GM21447 (cell line): ENCODE measurements around the gene SCGB2B2.
A peak's percentile ranks its signal among the peaks of the same experiment; 100 is the strongest.
"Not testable (repeated sequence)": the region's sequence is repeated elsewhere in the genome, so short reads cannot be mapped to it uniquely, and the experiment has no call there.

Experiments used
- ATAC-seq: cut with Tn5 transposase; IDR thresholded peaks from one replicate; pipeline ENCODE4 v1.9.1; 2021; ENCODE audit not compliant: unreplicated experiment

Gene SCGB2B2, protein sequence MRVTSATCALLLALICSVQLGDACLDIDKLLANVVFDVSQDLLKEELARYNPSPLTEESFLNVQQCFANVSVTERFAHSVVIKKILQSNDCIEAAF

DNA sequence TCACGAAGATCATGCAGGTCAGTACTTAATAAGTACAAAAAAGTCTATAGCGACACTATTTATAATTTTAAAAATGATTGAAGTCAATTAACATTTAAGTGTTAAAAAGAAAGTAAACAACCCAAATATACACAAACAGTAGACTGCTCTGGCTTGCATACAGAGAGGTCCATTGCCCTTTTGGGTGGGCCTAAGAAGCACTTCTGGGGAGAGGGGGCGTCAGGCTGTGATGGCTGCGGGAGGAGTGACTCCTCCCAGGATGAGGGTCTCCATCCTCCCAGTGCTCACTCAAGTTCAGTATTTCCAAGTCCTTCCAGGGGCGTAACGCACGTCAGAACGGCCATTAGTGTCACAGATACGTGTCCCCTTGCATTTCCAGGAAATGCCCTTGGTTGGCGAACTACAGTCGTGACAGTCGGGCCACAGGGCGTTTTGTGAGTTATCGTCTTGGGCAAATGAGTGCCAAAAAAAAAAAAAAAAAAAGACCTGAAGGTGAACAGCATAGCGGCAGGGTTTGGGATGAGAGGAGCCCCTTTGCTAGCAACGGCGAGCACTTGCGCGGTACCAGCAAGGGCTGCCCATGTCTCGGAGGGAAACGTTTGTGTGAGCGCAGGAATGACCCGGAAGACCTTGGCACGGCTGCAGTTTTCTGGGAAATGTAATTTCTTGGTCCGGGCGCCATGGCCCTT lies at the start of gene SCGB2B2:
Gene SCGB2B2 (minus strand): TSS at position 463 of the 689 bp plus-strand sequence. CDS start 82,596 bp downstream, outside the sequence.
- peak; percentile 49 for ATAC-seq

DNA sequence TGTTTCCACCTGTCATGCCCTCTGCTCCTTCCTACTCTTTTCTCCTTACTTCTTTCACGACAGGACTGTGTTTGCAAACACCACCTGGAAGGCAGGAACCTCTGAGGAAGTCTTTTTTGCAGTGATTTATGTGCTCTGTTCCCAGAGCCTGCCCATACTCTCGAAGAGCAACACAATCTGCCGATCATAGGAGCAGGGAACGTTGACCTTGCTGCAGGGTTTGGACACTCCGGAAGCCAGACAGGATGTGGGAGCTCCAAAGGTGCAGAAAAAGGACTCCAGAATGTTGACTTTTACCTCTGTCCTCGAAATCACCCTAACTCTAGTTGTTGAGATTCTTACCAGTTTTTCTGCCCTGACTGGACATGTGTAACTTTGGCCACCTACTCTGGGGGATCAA lies 48.4 kb upstream of the SCGB2B2 start:
- ATAC-seq = no peak

DNA sequence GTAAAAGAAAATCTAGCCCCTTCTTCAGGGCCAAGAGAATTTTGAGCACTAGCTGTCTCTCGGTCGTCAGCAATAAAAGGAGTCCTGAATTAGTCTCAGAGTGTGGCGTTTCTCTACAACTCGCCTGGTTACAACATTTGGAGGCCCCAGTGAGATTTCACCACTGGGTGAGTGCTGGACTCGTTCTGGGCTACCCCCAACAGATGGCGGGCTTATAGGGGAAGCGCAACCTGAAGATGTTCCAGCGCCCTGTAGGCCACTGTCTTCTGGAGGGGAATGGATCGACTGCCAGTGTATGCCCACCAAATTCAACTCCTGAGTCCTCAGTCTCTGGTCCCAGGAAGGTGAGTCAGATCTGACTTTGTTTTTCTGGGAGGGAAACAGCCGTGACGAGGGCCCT lies 45.4 kb upstream of the SCGB2B2 start:
- ATAC-seq = no peak

DNA sequence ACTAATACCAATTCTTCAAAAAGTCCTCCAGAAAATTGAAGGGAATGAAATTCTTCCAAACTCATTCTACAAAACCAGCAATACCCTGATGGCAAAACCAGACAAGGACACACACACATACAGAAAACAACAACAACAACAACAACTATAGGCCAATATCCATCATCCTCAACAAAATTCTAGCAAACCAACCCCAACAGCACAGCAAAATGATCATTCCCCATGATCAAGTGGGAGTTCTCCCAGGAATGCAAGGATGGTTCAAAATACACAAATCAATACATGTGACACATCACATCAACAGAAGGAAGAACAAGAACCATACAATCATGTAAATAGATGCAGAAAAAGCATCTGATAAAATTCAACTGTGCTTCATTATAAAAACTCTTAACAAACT lies 38.4 kb upstream of the SCGB2B2 start:
- ATAC-seq = no peak

DNA sequence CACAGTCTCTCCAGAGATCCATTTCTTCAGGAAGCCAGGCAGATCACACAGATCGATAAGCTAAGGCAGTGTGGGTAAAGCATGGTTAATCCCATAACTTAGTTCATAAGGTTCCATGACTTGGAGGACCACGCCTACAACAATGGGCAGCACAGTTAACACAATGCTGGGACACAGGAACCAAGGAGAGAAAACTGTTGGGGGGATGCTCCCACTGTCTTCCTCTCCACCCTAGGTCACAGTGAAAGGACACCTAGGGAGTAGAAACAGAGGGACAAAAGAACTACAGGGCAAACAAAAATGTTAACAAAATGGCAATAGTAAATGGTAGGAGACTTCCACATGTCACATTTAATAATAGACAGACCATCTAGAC lies 36.3 kb upstream of the SCGB2B2 start:
- ATAC-seq = no peak

DNA sequence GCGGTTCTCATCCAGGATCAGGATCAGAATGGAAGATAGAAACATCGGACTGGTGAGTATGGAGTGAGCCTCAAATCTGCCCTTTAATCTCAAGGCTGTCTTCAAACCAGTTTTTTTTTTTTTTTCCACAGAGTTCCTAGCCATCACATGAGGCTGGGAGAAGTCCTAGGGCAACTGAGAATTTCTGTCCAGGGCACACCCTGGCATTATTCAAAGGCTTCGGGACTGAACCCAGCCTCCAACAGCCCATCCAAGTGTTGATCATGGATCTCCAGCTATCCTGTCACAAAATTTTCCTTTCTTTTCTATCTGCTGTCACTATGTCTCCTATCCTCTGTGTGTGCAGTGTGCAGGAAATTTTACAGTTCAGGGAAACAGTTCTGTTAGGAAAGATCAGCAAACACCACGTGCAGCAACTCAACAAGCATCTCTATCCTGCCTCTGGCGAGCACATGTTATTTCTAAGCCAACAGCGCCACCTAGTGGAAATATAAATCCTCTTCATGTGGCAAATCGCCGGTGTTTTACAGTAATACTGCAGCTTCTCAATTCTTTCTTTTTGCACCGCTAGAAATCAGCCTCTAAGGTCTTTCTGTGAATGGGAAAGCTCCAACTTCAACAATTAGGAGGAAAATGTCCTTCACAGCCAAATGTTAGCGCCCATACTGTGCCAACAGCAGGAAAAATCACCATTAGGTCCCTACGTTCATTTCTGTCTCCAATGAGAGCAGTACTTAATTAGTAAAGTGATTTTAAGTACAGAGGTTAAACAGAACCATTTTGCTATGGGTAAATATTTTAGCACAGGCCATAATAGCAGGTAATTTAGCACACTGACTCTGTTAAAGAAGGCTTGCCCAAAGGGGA lies 35.7 kb upstream of the SCGB2B2 start:
- ATAC-seq = no peak

DNA sequence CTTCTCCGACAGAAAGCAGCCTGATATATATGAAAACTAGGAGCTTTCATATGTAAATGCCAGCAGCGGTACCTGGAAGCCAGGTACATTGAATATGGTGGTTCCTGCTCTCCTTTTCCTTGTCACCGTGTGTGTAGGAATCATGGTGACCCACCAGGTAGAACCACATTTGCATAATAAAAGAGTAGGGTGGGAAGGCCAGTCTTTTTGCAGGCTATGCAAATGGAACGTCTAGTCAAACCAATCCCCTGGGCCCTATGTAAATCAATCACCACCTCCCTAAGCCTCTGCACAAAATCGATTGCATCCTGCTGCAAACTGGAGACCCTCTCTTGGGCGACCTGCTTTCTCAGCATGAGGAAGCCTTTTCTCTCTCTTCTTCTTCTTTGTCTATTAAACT lies 34.9 kb upstream of the SCGB2B2 start:
- no peak for ATAC-seq

DNA sequence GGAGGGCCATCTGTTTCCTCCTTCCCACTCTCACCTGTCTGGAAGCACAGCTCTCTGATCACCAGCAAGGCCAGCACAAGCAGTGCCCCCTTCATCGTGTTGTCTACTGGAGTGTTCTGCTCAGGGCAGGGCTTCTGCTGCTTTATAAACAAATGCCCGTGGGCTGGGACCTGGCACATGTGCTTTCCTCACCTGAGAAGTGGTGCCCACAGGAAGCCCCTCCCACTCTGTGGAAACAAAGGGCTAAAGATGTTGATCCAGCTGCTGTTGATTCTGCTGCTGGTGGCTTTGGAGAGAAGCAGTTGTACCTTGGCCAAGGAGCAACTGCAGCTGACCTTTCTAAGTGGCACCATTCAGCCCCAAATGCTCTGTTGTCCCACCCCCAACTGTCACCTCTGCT lies 30.7 kb upstream of the SCGB2B2 start:
- ATAC-seq = no peak

DNA sequence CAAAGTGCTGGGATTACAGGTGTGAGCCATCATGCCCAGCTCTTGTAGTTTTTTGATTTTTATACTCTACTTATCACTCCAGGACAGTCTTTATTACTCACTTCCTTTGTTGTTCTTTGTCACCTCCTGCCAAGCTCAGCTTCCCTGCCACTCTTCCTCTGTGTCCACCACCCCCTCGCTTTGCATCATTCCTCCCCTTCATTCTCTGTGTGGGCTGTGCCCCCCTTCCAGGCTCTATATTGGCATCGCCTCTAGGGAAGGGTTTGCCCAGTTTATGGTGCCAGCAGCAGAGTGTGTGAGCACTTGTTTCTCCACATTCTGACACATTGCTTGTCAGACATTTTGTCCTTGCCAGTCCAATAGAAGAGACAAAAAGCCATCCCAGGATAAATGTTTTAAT lies 15.6 kb upstream of the SCGB2B2 start:
- ATAC-seq = no peak

DNA sequence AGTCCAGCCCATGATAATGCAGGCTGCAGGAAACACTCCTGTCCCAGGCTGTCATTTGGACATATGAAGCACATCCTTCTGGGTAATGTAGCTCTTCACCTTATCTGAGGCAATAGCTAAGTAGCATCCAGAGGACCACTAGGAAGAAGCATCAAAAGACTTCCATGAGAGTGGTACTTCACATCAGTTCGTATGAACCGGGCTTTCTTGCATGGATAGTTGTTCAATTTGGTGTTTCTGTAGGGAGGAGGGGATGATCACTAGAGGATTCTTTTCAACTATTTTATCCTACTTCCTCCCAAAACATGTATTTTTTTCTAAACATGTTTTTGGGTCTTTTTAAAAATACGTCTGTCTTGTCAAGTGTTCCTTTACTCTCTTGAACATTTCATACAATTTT lies 13.4 kb upstream of the SCGB2B2 start:
- ATAC-seq = no peak

DNA sequence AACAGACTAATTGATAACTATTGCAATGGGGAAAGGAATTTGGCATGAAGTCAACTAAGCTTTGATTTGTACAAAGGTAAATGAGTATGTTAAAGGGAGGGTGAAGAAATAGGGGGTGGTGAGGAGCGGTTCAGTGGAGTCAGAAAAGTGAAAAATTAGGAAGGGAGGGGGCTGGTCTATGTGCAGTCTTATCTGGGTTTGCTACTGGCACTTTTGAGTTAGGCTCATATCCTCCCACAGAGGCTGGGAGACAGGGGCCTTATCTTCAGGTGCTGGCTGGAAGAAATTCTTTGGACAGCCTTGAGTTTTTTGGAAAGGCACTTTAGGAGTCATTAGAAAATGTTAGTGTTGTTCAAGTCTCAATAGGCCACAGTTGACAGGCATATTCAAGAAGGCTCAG lies 11.6 kb upstream of the SCGB2B2 start:
- ATAC-seq = no peak

DNA sequence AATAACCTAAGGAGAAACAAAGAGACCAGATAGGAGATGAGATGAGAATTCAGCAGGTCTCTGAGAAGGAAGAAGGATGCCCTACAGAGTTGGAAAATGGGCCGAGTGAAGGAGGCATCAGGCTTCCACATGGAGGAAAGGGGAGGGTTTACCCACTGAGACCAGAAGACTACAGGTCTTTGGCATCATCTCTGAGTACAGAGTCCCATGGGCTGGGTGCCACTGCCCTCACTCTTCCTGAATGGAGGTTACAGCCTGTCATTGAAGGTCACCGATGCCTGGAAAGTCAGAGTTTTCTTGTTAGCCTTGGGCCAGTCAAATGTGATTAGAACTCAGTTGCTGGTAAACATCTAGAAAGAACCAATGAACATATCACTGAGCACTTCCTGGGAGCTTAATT lies 10.4 kb upstream of the SCGB2B2 start:
- ATAC-seq = no peak

DNA sequence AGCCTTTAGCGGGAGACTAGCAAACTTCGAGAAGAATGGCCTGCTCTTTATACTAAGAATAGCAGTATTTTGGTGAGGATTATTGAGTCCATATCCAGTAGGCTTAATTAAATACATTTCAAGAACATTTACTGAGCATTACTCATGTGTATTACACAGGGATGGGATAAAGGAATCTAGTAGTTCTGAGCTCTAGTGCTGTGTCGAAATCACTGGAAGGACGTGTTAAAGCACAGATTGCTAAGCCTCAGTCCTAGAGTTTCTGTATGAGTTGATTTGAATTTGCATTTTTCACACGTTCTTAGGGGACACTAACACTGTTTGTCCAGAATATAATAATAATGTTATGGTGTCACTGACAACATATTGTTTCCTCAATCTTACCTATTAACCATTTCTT lies 9.5 kb upstream of the SCGB2B2 start:
- ATAC-seq = no peak

DNA sequence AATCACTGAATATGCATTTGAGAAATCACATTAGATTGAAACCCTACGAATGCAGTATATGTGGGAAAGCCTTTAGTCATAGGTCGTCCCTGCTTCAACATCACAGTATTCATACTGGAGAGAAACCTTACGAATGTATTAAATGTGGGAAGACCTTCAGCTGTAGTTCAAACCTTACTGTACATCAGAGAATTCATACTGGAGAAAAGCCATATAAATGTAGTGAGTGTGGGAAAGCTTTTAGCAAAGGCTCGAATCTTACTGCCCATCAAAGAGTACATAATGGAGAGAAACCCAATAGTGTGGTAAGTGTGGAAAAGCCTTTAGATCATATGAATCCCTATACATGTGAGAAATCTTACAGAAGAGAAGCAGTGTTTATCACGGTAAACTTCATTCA lies 8.3 kb upstream of the SCGB2B2 start:
- ATAC-seq = not testable (repeated sequence)

DNA sequence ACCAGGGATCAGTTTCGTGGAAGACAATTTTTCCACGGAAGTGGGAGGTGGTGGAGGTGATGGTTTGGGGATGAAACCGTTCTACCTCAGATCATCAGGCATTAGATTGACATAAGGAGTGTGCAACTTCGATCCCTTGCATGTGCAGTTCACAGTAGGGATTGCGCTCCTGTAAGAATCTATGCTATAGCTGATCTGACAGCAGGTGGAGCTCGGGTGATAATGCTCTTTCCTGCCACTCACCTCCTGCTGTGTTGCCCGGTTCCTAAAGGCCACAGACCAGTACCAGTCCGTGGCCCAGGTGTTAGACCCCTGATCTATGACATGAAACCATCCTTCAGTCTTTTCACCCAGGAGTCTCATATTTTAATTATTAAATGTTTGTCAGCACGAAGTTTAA lies 4.5 kb upstream of the SCGB2B2 start:
- no peak for ATAC-seq

DNA sequence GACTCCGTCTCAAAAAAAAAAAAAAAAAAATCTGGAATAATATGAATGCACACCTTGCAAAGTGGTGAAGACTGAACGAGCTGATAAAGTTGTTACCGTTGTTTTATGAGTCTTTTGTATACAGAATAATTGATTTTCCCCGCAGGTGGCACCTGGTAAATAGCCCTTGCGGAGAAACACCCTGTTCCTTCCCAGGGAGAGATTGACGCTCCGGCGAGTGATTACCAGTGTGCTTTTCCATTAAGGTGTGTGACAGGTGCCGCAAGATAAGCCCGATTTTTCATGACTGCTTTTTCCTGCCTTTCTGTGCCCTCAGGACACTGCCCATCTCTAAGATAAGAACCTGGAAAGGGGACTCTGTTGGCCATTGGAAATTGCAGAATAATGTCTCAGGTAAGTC lies 1.5 kb upstream of the SCGB2B2 start:
- no peak for ATAC-seq

DNA sequence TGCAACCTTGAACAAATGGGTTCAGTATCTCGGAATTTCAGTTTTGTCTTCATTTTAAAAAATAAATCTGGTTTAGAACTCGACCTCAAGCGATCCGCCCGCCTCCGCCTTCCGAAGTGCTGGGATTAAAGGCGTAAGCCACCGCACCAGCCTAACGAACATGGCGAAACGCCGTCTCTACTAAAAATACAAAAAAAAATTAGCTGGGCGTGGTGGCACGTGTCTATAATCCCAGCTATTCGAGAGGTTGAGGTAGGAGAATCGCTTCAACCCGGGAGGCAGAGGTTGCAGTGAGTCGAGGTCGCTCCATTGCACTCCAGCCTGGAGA lies 1.1 kb upstream of the SCGB2B2 start:
- no peak for ATAC-seq

DNA sequence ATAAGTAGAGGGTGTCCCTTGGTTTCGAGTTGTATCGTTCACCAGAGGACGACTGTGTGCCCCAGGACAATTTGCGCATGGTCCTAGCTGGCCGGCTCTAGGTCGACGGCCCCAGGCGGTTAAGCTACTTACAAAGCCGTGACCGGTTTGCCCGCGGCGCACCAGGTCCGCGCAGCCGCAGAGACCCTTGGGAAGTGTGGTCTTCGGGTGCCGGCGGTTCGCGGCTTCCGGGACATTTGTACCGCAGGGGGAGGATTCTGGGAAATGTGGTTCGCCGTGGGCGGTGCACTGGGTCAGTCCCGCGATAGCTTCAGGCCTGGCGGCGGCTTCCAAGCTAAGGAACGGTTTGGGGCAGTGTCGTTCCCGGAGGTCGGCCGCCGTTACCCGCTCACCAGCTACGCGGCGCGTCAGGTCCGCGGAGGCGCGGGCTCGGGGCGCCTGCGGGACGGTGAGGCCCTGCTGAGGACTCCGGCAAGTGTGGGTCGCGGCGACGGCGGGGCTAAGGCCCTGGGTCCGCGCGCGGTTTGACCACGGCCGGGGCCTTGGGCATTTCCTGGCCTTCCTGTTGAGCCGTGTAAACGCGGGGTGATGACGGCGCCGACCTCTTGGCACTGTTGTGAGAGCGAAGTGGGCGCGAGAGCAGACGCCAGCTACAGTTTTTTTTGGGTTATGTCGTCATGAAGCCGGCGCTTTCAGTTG lies 576 bp upstream of the SCGB2B2 start, which contains the start of gene ZNF302:
Gene ZNF302 (plus strand): TSS at position 293 of the 699 bp plus-strand sequence. CDS start 1,127 bp downstream, outside the sequence.
- peak; percentile 88 for ATAC-seq

DNA sequence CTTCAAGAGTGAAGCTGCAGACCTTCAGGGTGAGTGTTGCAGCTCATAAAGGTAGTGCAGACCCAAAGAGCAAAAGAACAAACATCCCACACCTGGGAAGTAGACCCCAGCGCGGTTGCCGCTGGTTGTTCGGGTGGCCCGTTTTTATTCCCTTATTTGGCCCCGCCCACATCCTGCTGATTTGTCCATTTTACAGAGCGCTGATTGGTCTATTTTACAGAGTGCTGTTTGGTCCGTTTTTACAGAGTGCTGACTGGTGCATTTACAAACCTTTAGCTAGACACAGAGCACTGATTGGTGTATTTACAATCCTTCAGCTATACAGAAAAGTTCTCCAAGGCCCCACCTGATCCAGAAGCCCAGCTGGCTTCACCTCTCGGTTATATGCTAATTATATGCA lies 1.0 kb downstream of the SCGB2B2 start:
- ATAC-seq = no peak

DNA sequence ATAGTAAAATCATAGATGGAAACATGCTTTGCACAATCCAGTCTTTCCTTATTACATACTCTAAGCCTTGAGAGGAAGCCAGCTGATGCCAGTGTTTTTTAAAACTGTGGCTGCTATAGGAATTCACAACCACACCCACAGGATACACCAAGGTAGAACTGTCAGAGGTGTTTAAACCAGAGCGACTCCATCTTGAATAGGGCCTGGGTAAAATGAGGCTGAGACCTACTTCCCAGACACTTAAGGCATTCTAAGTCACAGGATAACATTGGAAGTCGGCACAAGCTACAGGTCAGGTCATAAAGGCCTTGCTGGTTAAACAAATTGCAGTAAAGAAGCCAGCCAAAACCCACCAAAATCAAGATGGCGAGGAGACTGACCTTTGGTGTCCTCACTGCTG lies 1.7 kb downstream of the SCGB2B2 start:
- ATAC-seq = no peak

DNA sequence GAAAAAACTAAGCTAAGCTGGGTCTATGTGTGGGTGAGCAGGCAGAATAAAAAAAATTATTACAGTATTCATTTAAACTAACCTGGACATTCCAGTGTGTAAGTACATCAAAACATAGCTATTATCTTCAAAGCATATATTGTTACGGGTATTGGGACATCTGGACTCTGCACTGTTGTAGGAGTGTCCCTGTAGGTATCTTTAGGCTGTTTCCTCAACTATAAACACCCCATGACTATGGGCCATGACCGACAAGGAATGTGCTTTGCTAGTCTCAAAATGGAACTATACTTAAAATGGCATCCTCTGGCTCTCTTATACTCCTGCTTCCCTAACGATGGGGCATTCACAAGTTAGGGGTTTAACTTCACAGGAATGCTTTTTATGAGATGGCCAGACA lies 3.4 kb downstream of the SCGB2B2 start:
- ATAC-seq = no peak

DNA sequence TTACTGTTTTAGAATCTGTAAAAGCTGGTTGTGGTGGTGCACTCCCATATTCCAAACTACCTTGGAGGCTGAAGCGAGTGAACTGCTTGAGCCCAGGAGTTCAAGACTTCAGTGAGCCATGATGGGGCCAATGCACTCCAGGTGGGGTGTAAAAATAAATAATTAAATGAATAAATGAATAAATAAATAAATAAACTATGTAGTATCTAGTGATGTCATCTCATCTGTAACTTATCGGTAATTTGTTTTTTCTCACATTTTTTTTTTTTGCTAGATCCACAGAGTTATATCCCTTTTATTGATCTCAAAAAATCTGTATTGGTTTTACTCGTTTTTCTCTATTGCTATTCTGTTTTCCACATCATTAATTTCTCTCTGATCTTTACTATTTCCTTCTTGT lies 5.0 kb downstream of the SCGB2B2 start:
- no peak for ATAC-seq
